Astrocyte (in vitro differentiated cells and primary cell): Measurements from ENCODE around the gene NKG7. TPM values are rescaled to one million over a fixed set of nuclear protein-coding genes. Genes with fewer than 3 reads are reported as not detected.
A peak's percentile ranks its signal among the peaks of the same experiment; 100 is the strongest.

Experiments
- DNase-seq: peaks from one replicate; pipeline ENCODE4 v3.0.0-alpha.2; 2010; ENCODE audit warnings: low read depth
- FAIRE-seq: peaks from 2 replicates; lab custom pipeline; 2011; peaks lifted over from hg19 to GRCh38; lab: Jason Lieb, UNC
- H2AFZ ChIP-seq: 2 replicates; pipeline ENCODE4 v1.6.0; 2012; ENCODE audit warnings: low read depth, low read length, inconsistent platforms
- H3K27ac ChIP-seq: 2 replicates; pipeline ENCODE4 v1.5.1; 2011; ENCODE audit warnings: low read depth, low read length, inconsistent platforms
- H3K27me3 ChIP-seq: 2 replicates; pipeline ENCODE4 v1.6.0; 2011; ENCODE audit warnings: low read length, inconsistent platforms; ENCODE audit not compliant: insufficient read depth
- H3K36me3 ChIP-seq: 2 replicates; pipeline ENCODE4 v1.5.1; 2011; ENCODE audit warnings: low read length, inconsistent platforms; ENCODE audit not compliant: insufficient read depth
- H3K4me1 ChIP-seq: 2 replicates; pipeline ENCODE4 v1.5.1; 2011; ENCODE audit warnings: low read length, inconsistent platforms; ENCODE audit not compliant: insufficient read depth
- H3K4me2 ChIP-seq: 2 replicates; pipeline ENCODE4 v1.6.0; 2012; ENCODE audit warnings: low read length, inconsistent platforms
- H3K4me3 ChIP-seq: 2 replicates; pipeline ENCODE4 v1.5.1; 2011; ENCODE audit warnings: low read depth, mild to moderate bottlenecking, low read length, inconsistent platforms; ENCODE audit not compliant: insufficient read depth
- H3K79me2 ChIP-seq: 2 replicates; pipeline ENCODE4 v1.6.0; 2012; ENCODE audit warnings: mild to moderate bottlenecking, low read length, inconsistent platforms; ENCODE audit not compliant: insufficient read depth
- H3K9ac ChIP-seq: 2 replicates; pipeline ENCODE4 v1.6.0; 2012; ENCODE audit warnings: mild to moderate bottlenecking, low read length, inconsistent platforms
- H3K9me3 ChIP-seq: 2 replicates; pipeline ENCODE4 v1.5.1; 2012; ENCODE audit warnings: low read depth, mild to moderate bottlenecking, low read length, inconsistent platforms; ENCODE audit not compliant: insufficient read depth
- H4K20me1 ChIP-seq: 2 replicates; pipeline ENCODE4 v1.6.0; 2012; ENCODE audit warnings: low read length, inconsistent platforms; ENCODE audit not compliant: insufficient read depth
- H3K27ac Mint-ChIP-seq: one replicate; pipeline ENCODE4 v1.8.0; 2021; ENCODE audit warnings: mild to moderate bottlenecking, mixed read lengths; ENCODE audit not compliant: unreplicated experiment
- H3K27me3 Mint-ChIP-seq: one replicate; pipeline ENCODE4 v1.8.0; 2021; ENCODE audit warnings: low read depth, mixed read lengths; ENCODE audit not compliant: unreplicated experiment
- H3K36me3 Mint-ChIP-seq: one replicate; pipeline ENCODE4 v1.8.0; 2021; ENCODE audit warnings: low read depth, mixed read lengths; ENCODE audit not compliant: unreplicated experiment
- H3K4me1 Mint-ChIP-seq: one replicate; pipeline ENCODE4 v1.8.0; 2021; ENCODE audit warnings: low read depth, mixed read lengths; ENCODE audit not compliant: unreplicated experiment
- H3K4me3 Mint-ChIP-seq: one replicate; pipeline ENCODE4 v1.8.0; 2021; ENCODE audit warnings: mild to moderate bottlenecking, moderate library complexity, mixed read lengths; ENCODE audit not compliant: unreplicated experiment
- H3K9me3 Mint-ChIP-seq: one replicate; pipeline ENCODE4 v1.8.0; 2021; ENCODE audit warnings: mild to moderate bottlenecking, mixed read lengths; ENCODE audit not compliant: unreplicated experiment
- CTCF ChIP-seq: IDR thresholded peaks from 2 replicates; pipeline ENCODE4 v1.5.1; 2011; ENCODE audit warnings: low read depth, mild to moderate bottlenecking, inconsistent platforms, low read length, moderate library complexity; ENCODE audit not compliant: insufficient read depth
- EZH2 ChIP-seq: IDR thresholded peaks from 2 replicates; pipeline ENCODE4 v1.6.1; 2012; ENCODE audit warnings: mild to moderate bottlenecking, low read length, inconsistent platforms; ENCODE audit not compliant: insufficient read depth
- total RNA-seq: library from RNA; stranded (reverse); gene quantifications from 2 replicates; pipeline ENCODE4 v1.2.1, GENCODE V29; 2021

The NKG7 gene
- total RNA-seq, 1 donor from 2014 or later: not detected

GRCh38 chr19:51361239-51361638, 11.2 kb downstream of the NKG7 start:
- Histone ChIP-seq H3K36me3 (no peaks in the 10 kb centered on the region), H3K27ac (no peak overlapping the region), H3K9ac (no peak overlapping the region), H3K4me2 (no peak overlapping the region), H3K4me3 (no peak overlapping the region), H3K4me1 (peaks cover 31% of the 10 kb centered on the region), H2AFZ (no peak overlapping the region), H3K9me3 (no peaks in the 10 kb centered on the region), H3K27me3 (no peaks in the 10 kb centered on the region), H3K79me2 (peaks cover 17% of the 10 kb centered on the region), H4K20me1 (peaks cover 9% of the 10 kb centered on the region)
- Mint-ChIP-seq H3K4me3 (no peak overlapping the region), H3K27ac (no peak overlapping the region), H3K27me3 (no peaks in the 10 kb centered on the region), H3K9me3 (no peaks in the 10 kb centered on the region), H3K36me3 (peaks cover 4% of the 10 kb centered on the region), H3K4me1 (peaks cover 26% of the 10 kb centered on the region)
- DNase-seq (no peak), FAIRE-seq (no peak)
- TF ChIP-seq EZH2 (no peak), CTCF (no peak)

DNA sequence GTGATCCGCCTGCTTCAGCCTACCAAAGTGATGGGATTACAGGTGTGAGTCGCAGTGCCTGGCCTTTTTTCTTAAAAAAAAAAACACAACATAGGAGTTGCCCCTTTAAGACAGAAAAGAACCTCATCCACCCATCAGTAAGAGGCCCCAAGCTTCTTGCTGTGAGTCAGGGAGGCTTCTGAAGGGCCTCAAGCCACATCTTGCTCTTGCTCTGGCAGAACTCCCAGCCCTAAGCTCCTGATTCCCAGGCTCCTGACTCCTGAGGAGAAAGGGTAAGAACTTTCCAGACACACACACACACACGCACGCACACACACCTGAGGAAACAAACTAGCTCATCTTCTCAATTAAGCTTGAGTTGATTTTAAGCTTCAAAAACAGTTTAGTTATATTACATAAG, 13.2 kb downstream of the NKG7 start:
- H3K27me3 Mint-ChIP-seq: no peaks in the 10 kb centered on the region
- Histone ChIP-seq H3K27ac (peak overlapping the region; percentile 48), H3K4me3 (no peak overlapping the region), H3K4me1 (peaks cover 24% of the 10 kb centered on the region), H3K4me2 (peak overlapping the region; percentile 12), H3K27me3 (no peaks in the 10 kb centered on the region), H4K20me1 (peaks cover 9% of the 10 kb centered on the region), H3K79me2 (peaks cover 8% of the 10 kb centered on the region), H3K9ac (peak overlapping the region; percentile 43), H3K9me3 (no peaks in the 10 kb centered on the region), H2AFZ (no peak overlapping the region), H3K36me3 (no peaks in the 10 kb centered on the region)
- H3K9me3 Mint-ChIP-seq: no peaks in the 10 kb centered on the region
- H3K4me3 Mint-ChIP-seq: no peak overlapping the region
- DNase-seq: peak; percentile 90
- peak overlapping the region; percentile 68 for H3K27ac Mint-ChIP-seq
- H3K4me1 Mint-ChIP-seq: peaks cover 25% of the 10 kb centered on the region
- peaks cover 6% of the 10 kb centered on the region for H3K36me3 Mint-ChIP-seq
- FAIRE-seq: no peak
- TF ChIP-seq CTCF (no peak), EZH2 (no peak)

DNA sequence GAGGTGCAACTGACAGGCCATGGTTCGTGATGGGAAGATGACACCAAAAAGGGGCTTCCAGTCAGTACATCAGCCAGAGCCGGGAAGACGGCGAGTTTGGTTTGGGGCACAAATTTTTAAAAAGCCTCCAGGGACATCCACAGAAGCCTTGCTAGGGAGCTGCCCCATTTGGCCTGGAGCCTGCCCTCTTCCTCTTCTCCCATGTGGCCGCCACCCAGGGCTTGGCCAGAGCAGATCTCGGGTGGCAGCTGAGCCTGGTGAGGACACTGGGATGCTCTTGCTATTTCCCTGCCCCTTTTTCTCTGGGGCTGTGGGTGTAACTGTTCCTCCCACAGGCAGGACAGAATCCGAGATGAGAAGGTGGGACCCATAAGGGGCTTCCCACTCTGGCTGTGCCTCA, 14.5 kb downstream of the NKG7 start:
- H3K9ac ChIP-seq: no peak overlapping the region
- no peak overlapping the region for H3K4me3 ChIP-seq
- Mint-ChIP-seq H3K4me1 (peaks cover 16% of the 10 kb centered on the region), H3K27ac (no peak overlapping the region), H3K36me3 (peaks cover 6% of the 10 kb centered on the region), H3K27me3 (no peaks in the 10 kb centered on the region), H3K9me3 (no peaks in the 10 kb centered on the region), H3K4me3 (no peak overlapping the region)
- TF ChIP-seq EZH2 (no peak), CTCF (no peak)
- no peak overlapping the region for H3K4me2 ChIP-seq
- no peaks in the 10 kb centered on the region for H3K79me2 ChIP-seq
- H3K36me3 ChIP-seq: no peaks in the 10 kb centered on the region
- H3K27me3 ChIP-seq: no peaks in the 10 kb centered on the region
- FAIRE-seq: no peak
- H3K9me3 ChIP-seq: no peaks in the 10 kb centered on the region
- H2AFZ ChIP-seq: no peak overlapping the region
- H3K27ac ChIP-seq: no peak overlapping the region
- DNase-seq: no peak
- peaks cover 9% of the 10 kb centered on the region for H4K20me1 ChIP-seq
- H3K4me1 ChIP-seq: peaks cover 23% of the 10 kb centered on the region
